ENCODE data around the gene CCNG2. TPM values are rescaled to one million over a fixed set of nuclear protein-coding genes. Genes with fewer than 3 reads are reported as not detected.
A peak's percentile ranks its signal among the peaks of the same experiment; 100 is the strongest.

The CCNG2 gene
- total and polyA plus RNA-seq, 10 donors = 20.2 to 106 (median 58.0) TPM

DNA sequence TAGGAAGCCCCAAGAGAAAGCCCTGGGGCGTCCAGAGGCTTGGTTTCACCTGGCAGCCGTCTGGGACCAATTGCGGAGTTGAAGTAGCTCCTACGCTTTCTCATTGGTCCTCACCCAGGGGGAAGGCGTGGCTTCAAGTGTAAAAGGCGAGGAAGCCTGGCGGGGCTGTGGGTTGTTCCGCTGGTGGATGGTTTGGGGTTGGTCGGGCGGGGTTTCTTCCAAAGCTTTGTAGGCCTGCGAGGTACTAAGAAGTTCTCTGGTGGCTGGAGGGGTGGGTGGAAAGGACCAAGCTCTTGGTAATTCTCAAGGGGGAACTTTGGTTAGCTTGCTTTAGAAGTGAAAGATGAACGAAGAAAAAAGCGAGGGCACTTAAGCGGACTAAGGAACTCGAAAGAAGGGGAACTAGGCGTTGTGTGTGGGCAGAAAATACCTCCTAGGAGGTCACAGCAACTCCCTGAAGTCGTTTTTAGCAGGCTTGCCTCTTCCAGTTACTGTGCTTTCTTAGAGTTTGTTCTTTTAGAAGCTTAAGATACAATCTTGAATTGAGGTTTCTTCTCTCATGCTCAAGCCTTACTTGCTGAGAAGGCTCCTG, 36.6 kb downstream of the CCNG2 start:
- Histone ChIP-seq H3K27me3 (replicated peaks in 1 of 7) (no peaks in the 10 kb centered on the region), H3K9me3 (no peaks in the 10 kb centered on the region), H3K27ac (peak overlapping the region; percentile 63 to 84 (median 79)), H3K4me3 (peak overlapping the region in 6 of 8 donors; percentile 13 to 64 (median 32)), H3K4me1 (peaks cover 4 to 32% (median 13%) of the 10 kb centered on the region in 6 donors), H3K36me3 (no peaks in the 10 kb centered on the region)
- WGBS, 5 donors = 20 to 45% (median 26%) methylated on average over 17 of the region's 17 CpGs
- intact Hi-C loops (cut with DNase I; ENCODE audit: low total_unique reads) = no loop called here
- TF ChIP-seq CTCF (IDR thresholded peaks at IDR 0.05 in 8 of 11, conservative IDR thresholded peaks at IDR 0.05 in 3 of 11) = no peak
- peak in 1 of 3 donors; percentile 21 for TF ChIP-seq POLR2A (IDR thresholded peaks at IDR 0.05)
- TF ChIP-seq POLR2AphosphoS5 (IDR thresholded peaks at IDR 0.05) = peak; percentile 47 to 86 (median 84)
- peak; percentile 95 for DNase-seq

DNA sequence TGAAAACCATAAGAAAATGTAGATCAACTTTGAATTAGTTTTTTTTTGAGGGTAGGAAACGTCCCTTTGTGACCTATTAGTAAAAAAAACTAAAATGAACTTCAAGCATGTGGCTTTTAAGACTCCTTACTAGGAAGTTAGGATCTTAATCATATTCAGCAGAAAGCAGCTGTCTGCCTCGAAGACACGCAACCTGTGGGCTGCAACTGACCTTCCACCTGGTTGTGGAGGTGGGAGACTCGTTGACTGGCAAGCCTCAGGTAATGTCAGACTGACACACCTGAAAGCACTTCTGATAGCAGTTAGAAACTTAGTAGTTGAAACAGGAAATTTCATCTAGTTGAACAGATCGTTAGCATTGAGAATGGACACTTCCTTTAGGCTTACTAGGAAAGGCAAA, 37.4 kb downstream of the CCNG2 start:
- DNase-seq = no peak
- Histone ChIP-seq H3K27ac (peak overlapping the region in 7 of 8 donors; percentile 70 to 84 (median 81)), H3K27me3 (replicated peaks in 1 of 7) (no peaks in the 10 kb centered on the region), H3K4me1 (peaks cover 4 to 32% (median 13%) of the 10 kb centered on the region in 6 donors), H3K9me3 (no peaks in the 10 kb centered on the region), H3K4me3 (peak overlapping the region in 1 of 8 donors; percentile 64), H3K36me3 (no peaks in the 10 kb centered on the region)
- TF ChIP-seq CTCF (IDR thresholded peaks at IDR 0.05 in 8 of 11, conservative IDR thresholded peaks at IDR 0.05 in 3 of 11) (no peak), POLR2A (IDR thresholded peaks at IDR 0.05) (no peak), POLR2AphosphoS5 (IDR thresholded peaks at IDR 0.05) (no peak)
- WGBS, 5 donors = 29 to 41% (median 35%) methylated on average over 5 of the region's 5 CpGs
- intact Hi-C loops (cut with DNase I; ENCODE audit: low total_unique reads) = no loop called here

DNA sequence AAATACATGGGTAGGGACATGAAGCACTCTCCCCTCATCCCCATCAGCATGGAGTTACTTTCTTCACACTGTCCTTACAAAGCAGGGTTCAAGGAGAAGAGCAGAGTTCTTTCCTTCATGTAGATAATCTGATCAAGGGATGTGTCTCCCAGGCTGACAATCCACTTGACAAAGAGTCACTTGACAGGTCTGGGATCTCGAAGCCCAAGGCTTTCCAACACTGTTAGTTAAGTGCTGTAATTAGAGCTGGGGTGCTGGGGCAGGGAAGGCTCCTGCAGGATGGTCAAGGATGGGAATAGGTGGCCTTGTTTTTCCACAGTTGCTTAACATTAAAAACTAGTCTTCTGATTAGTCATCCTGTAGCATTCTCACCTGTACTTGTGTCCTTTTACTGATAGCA, 38.0 kb downstream of the CCNG2 start:
- intact Hi-C loops (cut with DNase I; ENCODE audit: low total_unique reads) = no loop called here
- Histone ChIP-seq H3K36me3 (no peaks in the 10 kb centered on the region), H3K9me3 (no peaks in the 10 kb centered on the region), H3K4me3 (no peak overlapping the region), H3K27me3 (replicated peaks in 1 of 7) (no peaks in the 10 kb centered on the region), H3K27ac (peak overlapping the region in 2 of 8 donors; percentile 81 to 83), H3K4me1 (peaks cover 4 to 32% (median 13%) of the 10 kb centered on the region in 6 donors)
- no peak for DNase-seq
- 74 to 90% (median 83%) methylated on average over 1 of the region's 1 CpG for WGBS, 5 donors
- TF ChIP-seq POLR2AphosphoS5 (IDR thresholded peaks at IDR 0.05) = no peak
- TF ChIP-seq POLR2A (IDR thresholded peaks at IDR 0.05) = no peak

GRCh38 chr4:77196866-77197265, 39.9 kb downstream of the CCNG2 start:
- Histone ChIP-seq H3K9me3 (no peaks in the 10 kb centered on the region), H3K27me3 (replicated peaks in 1 of 7) (no peaks in the 10 kb centered on the region), H3K36me3 (no peaks in the 10 kb centered on the region), H3K4me1 (peaks cover 4 to 32% (median 13%) of the 10 kb centered on the region in 6 donors), H3K27ac (no peak overlapping the region), H3K4me3 (no peak overlapping the region)
- 41 to 73% (median 44%) methylated on average over 4 of the region's 4 CpGs for WGBS, 5 donors
- intact Hi-C loops (cut with DNase I; ENCODE audit: low total_unique reads) = no loop called here
- no peak for DNase-seq
- TF ChIP-seq CTCF (IDR thresholded peaks at IDR 0.05 in 8 of 11, conservative IDR thresholded peaks at IDR 0.05 in 3 of 11) = no peak
- TF ChIP-seq POLR2AphosphoS5 (IDR thresholded peaks at IDR 0.05) = no peak
- TF ChIP-seq POLR2A (IDR thresholded peaks at IDR 0.05) = no peak
